GM21367 (cell line): ENCODE data around the gene FAM219A.
"Not testable (repeated sequence)": the region's sequence is repeated elsewhere in the genome, so short reads cannot be mapped to it uniquely, and the experiment has no call there.

ENCODE experiments used
- ATAC-seq: cut with Tn5 transposase; IDR thresholded peaks from one replicate; pipeline ENCODE4 v1.9.1; 2021; ENCODE audit not compliant: unreplicated experiment

FAM219A gene

DNA sequence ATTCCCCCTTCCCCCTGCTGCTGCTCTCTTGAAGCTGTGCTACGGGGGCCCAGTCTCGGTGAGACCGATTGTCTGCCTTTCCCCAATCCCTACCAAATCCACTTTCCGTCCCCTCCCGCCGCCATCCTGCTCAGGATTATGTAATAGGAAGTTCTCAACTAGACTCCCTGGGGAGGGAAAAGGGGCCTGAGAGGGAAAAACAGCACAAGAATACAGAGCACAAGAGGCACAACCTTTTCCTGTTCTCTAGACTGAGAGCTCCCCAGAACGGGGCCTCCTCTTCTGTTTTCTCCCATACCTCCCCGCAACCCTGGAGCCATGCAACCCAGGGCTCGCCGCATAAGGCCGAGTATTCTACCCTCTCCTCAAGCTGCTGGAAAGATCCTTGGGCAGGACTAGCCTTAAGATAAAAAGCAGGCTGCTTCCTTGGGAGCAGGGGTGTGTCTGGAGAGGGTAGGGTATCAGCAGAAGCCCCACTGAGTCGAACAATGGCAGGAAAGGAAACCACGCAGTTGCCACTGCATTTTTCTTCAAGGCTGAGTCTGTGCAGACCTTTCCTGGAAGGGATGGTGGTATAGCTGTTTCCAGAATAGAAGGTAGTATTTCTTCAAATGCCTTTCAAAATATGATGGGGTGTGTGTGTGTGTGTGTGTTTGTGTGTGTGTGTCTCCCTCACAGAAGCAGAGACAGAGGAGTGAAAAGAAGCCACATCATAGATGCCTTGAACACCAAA is 94.6 kb downstream of the FAM219A start:
- no peak for ATAC-seq

DNA sequence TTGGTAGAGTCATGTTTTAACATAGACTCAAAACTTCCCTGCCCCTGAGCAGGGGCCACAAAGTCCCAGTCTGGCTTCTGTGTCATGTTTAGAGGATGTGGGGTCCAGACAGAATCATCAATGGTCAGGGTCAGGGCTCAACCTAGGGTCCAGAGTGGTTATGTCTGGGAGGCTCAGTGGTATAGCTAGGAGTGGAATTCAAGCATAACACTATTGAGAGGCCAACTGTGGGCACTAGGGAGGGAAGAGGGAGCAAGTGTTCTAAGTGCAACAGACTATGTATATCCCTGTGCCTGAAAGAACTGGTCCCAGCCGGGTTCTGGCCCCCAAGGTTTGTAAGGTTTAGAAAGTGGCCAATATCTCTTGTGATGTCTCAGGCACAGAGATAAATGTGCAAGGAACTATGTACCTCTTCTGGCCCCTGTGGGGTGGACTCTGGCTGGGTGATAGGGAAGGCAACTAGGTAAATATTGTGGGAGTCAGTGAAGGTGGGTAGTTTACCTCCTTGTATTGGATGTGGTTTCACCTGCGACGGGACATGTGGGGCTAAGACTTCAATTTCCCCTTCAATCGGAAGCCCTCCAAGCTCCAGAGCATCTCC is 95.7 kb downstream of the FAM219A start:
- no peak for ATAC-seq

GRCh38 chr9:34352957-34353356 is 105.4 kb downstream of the FAM219A start:
- not testable (repeated sequence) for ATAC-seq

GRCh38 chr9:34352122-34352652 is 106.2 kb downstream of the FAM219A start:
- ATAC-seq = not testable (repeated sequence)

- no peak for ATAC-seq
These were observed 109.0 kb downstream of the FAM219A start for GRCh38 chr9:34349324-34349723.
